Mesendoderm (in vitro differentiated cells): Measurements from ENCODE around the gene TTLL12.

Source experiments
- DNase-seq: peaks from one replicate; pipeline ENCODE4 v3.0.0; 2013
- H2AK5ac ChIP-seq: 2 replicates; pipeline ENCODE4 v1.6.1; 2013; ENCODE audit warnings: low read length, inconsistent platforms
- H2BK120ac ChIP-seq: 2 replicates; pipeline ENCODE4 v1.6.1; 2013; ENCODE audit warnings: low read depth, mild to moderate bottlenecking, low read length, moderate library complexity, mixed read lengths
- H2BK15ac ChIP-seq: replicated peaks from 2 replicates; pipeline ENCODE4 v1.6.1; 2013; ENCODE audit warnings: low read depth, mild to moderate bottlenecking, moderate library complexity
- H2BK5ac ChIP-seq: 2 replicates; pipeline ENCODE4 v1.6.1; 2013; ENCODE audit warnings: low read length, inconsistent platforms
- H3K18ac ChIP-seq: 2 replicates; pipeline ENCODE4 v1.6.1; 2013; ENCODE audit warnings: mild to moderate bottlenecking, low read length, mixed read lengths
- H3K23ac ChIP-seq: one replicate; pipeline ENCODE4 v1.6.1; 2013; ENCODE audit warnings: low read length
- H3K27ac ChIP-seq: 2 replicates; pipeline ENCODE4 v1.5.1; 2013; ENCODE audit warnings: low read depth, mild to moderate bottlenecking, inconsistent platforms, low read length, moderate library complexity
- H3K27me3 ChIP-seq: 2 replicates; pipeline ENCODE4 v1.6.1; 2013; ENCODE audit warnings: low read length, control low read depth, mild to moderate bottlenecking, inconsistent platforms; ENCODE audit not compliant: insufficient read depth, poor library complexity
- H3K36me3 ChIP-seq: 2 replicates; pipeline ENCODE4 v1.6.1; 2013; ENCODE audit warnings: low read length, inconsistent platforms; ENCODE audit not compliant: control insufficient read depth, insufficient read depth
- H3K4ac ChIP-seq: one replicate; pipeline ENCODE4 v1.6.1; 2013; ENCODE audit warnings: low read depth, mild to moderate bottlenecking, low read length, moderate library complexity
- H3K4me1 ChIP-seq: 2 replicates; pipeline ENCODE4 v1.6.1; 2013; ENCODE audit warnings: low read depth, low read length, inconsistent platforms; ENCODE audit not compliant: control insufficient read depth
- H3K4me2 ChIP-seq: 2 replicates; pipeline ENCODE4 v1.6.1; 2013; ENCODE audit warnings: low read length
- H3K4me3 ChIP-seq: 2 replicates; pipeline ENCODE4 v1.5.1; 2013; ENCODE audit warnings: mild to moderate bottlenecking, low read length
- H3K56ac ChIP-seq: one replicate; pipeline ENCODE4 v1.6.1; 2013; ENCODE audit warnings: low read length
- H3K79me1 ChIP-seq: 2 replicates; pipeline ENCODE4 v1.6.1; 2013; ENCODE audit warnings: low read length, inconsistent platforms
- H3K79me2 ChIP-seq: 2 replicates; pipeline ENCODE4 v1.6.1; 2013; ENCODE audit warnings: mild to moderate bottlenecking, low read length; ENCODE audit not compliant: control insufficient read depth, insufficient read depth
- H3K9ac ChIP-seq: 2 replicates; pipeline ENCODE4 v1.6.1; 2013; ENCODE audit warnings: low read length, inconsistent platforms
- H4K5ac ChIP-seq: one replicate; pipeline ENCODE4 v1.6.1; 2013; ENCODE audit warnings: low read length
- H4K8ac ChIP-seq: one replicate; pipeline ENCODE4 v1.6.1; 2013; ENCODE audit warnings: low read depth, mild to moderate bottlenecking, control low read depth, low read length, moderate library complexity
- WGBS: extraction: QIAGEN DNeasy Blood & Tissue Kit; methylation state at CpG from one replicate; pipeline ENCODE4 v1.1.7; 2013; ENCODE audit warnings: low lambda C conversion rate, missing lambda C conversion rate; ENCODE audit not compliant: insufficient coverage; ENCODE audit errors: extremely low coverage; 5-methylcytosine and 5-hydroxymethylcytosine counted together

TTLL12 gene

DNA sequence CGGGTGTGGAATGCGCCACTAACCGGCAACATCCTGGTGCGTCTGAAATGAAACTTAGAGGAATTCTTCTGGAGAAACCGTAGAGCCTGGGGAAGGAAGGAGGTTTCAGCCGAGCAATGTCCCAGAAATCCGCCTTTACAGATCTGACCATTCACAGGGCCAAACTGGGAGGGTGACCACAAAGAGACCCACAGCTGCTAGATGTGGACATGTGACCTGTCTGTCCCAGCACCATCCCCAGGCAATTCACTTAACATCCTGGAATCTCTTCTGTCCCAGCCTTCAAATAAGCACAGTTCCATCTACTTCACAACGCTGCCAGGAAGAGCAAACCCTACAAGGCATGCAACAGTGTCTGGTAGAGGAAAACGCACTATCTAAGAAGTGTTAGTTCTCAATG lies 53.5 kb downstream of the TTLL12 start:
- H4K8ac ChIP-seq, result no peak overlapping the region
- no peak overlapping the region for H2BK120ac ChIP-seq
- H2BK5ac ChIP-seq, result no peak overlapping the region
- no peak overlapping the region for H3K18ac ChIP-seq
- H3K4me1 ChIP-seq, result no peaks in the 10 kb centered on the region
- H3K36me3 ChIP-seq, result peaks cover 2% of the 10 kb centered on the region
- no peak overlapping the region for H3K27ac ChIP-seq
- no peak for DNase-seq
- no peak overlapping the region for H2BK15ac ChIP-seq
- H3K4ac ChIP-seq, result no peak overlapping the region
- no peak overlapping the region for H2AK5ac ChIP-seq
- no peak overlapping the region for H3K4me3 ChIP-seq
- H3K4me2 ChIP-seq, result no peak overlapping the region
- H3K79me1 ChIP-seq, result no peaks in the 10 kb centered on the region
- H3K56ac ChIP-seq, result no peak overlapping the region
- no peak overlapping the region for H3K23ac ChIP-seq
- WGBS, result no CpG with 5 or more reads among the region's 9 CpGs
- H3K9ac ChIP-seq, result no peak overlapping the region
- H4K5ac ChIP-seq, result no peak overlapping the region
- H3K27me3 ChIP-seq, result no peaks in the 10 kb centered on the region
- H3K79me2 ChIP-seq, result no peaks in the 10 kb centered on the region

DNA sequence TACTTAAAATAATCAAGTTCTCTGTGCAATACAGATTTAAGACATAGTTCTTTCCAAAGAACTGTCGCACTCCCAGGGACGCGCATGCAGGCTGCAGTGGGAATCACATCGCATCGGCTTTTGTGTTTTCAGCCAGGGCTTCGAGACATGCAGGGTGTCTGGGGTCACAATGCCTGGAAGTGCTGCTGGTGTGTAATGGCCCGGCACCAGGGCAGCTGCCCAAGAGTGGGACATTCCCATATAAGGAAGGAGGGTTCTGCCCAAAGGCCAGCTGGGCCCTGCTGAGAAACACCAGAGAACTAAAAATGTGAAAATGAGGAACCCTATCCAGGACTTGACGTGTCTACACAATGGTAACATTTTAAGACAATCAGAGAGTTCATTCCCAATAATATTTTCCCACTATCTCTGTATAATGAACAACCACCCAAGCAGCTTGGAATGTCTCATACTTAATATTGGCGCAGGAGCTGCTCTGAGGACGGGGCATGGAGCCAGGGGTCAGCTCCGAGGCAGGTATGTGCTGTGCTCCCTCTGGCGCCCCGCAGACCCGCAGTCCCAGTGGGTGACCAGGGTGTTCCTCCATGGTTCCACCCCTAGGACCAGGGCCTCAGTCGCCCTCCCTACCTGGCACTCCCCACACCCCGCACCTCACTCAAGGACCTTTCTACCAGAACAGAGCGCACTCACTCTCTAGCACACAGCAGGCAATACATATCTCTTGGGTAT lies 55.0 kb downstream of the TTLL12 start:
- Histone ChIP-seq H3K27ac (no peak overlapping the region), H3K56ac (no peak overlapping the region), H3K9ac (no peak overlapping the region), H3K18ac (no peak overlapping the region), H4K5ac (no peak overlapping the region), H3K79me2 (no peaks in the 10 kb centered on the region), H3K36me3 (peaks cover 2% of the 10 kb centered on the region), H3K4me3 (no peak overlapping the region), H3K23ac (no peak overlapping the region), H2BK5ac (no peak overlapping the region), H3K79me1 (no peaks in the 10 kb centered on the region), H3K4me2 (no peak overlapping the region), H2AK5ac (no peak overlapping the region), H3K4me1 (no peaks in the 10 kb centered on the region), H4K8ac (no peak overlapping the region), H2BK120ac (no peak overlapping the region), H3K27me3 (no peaks in the 10 kb centered on the region), H3K4ac (no peak overlapping the region), H2BK15ac (no peak overlapping the region)
- no peak for DNase-seq
- WGBS, result no CpG with 5 or more reads among the region's 17 CpGs

DNA sequence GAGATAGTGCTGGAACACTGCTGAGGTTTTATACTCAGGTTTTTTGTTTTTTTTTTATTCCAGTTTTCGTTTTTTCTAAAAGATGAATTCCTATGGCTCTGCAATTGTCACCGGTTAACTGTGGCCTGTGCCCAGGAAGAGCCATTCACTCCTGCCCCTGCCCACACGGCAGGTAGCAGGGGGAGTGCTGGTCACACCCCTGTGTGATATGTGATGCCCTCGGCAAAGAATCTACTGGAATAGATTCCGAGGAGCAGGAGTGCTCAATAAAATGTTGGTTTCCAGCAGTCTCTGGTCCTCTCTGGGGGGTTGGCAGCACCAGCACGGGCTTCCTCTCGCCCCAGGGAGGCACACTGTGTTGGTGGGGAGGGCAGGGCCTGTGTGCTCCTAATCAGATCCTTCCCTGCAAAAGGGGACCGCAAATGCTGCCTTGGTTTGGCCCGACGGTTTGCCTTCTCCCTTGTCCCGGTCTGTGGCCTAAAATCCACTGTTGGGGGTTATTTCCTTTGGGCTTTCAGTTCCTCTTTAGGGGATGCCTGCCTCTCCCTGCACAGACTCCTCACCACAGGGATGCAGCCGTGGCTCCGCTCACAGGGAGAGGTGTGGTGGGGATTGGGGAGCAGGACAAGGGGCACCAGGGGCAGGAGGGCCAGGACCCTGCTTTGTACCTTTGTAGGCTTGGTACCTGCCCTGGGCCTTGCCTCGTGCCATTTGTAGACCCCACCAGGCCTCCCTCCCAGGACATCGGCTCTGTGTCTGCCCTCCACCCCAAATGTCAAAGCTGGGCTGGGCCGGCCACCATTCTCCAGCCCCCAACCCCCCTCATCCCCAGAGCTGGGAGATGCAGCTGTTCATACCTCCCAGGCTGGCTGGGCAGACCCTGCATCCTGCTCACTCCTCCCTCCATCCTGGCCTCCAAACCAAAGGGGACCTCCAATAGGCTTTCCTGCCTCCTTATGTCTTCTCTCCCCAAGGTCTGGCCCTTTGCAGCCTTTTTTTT lies 57.2 kb downstream of the TTLL12 start:
- H3K56ac ChIP-seq, result no peak overlapping the region
- H3K4ac ChIP-seq, result no peak overlapping the region
- no peak overlapping the region for H2BK120ac ChIP-seq
- H3K23ac ChIP-seq, result no peak overlapping the region
- no peak overlapping the region for H2AK5ac ChIP-seq
- no peak overlapping the region for H2BK5ac ChIP-seq
- no peak overlapping the region for H3K18ac ChIP-seq
- WGBS, result no CpG with 5 or more reads among the region's 16 CpGs
- H3K79me2 ChIP-seq, result no peaks in the 10 kb centered on the region
- no peak overlapping the region for H3K27ac ChIP-seq
- H3K9ac ChIP-seq, result no peak overlapping the region
- no peak overlapping the region for H3K4me2 ChIP-seq
- DNase-seq, result no peak
- no peaks in the 10 kb centered on the region for H3K27me3 ChIP-seq
- H4K8ac ChIP-seq, result no peak overlapping the region
- no peak overlapping the region for H2BK15ac ChIP-seq
- no peak overlapping the region for H3K4me3 ChIP-seq
- no peaks in the 10 kb centered on the region for H3K79me1 ChIP-seq
- H3K4me1 ChIP-seq, result no peaks in the 10 kb centered on the region
- no peaks in the 10 kb centered on the region for H3K36me3 ChIP-seq
- H4K5ac ChIP-seq, result no peak overlapping the region

DNA sequence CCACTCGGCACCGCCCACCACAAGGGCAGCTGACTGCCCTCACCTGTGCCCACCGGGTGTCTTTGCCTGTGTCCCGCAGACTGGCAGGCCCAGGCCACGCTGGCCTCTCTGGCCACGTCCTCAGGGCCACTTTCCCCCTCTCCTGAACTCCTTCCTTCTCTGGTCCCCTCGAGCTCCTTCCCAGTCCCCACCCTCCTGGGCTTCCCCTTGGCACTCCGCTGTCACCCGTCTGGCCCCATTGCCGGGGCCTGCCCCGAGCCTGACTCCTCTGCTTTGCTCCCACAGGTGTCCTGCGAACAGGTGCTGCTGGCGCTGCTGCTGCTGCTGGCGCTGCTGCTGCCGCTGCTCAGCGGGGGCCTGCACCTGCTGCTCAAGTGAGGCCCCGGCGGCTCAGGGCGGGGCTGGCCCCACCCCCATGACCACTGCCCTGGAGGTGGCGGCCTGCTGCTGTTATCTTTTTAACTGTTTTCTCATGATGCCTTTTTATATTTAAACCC lies 58.0 kb downstream of the TTLL12 start:
- DNase-seq, result no peak
- H3K4me3 ChIP-seq, result no peak overlapping the region
- no peaks in the 10 kb centered on the region for H3K79me1 ChIP-seq
- no CpG with 5 or more reads among the region's 20 CpGs for WGBS
- no peak overlapping the region for H2BK15ac ChIP-seq
- H4K8ac ChIP-seq, result no peak overlapping the region
- H3K23ac ChIP-seq, result no peak overlapping the region
- no peak overlapping the region for H3K4me2 ChIP-seq
- H4K5ac ChIP-seq, result no peak overlapping the region
- H3K79me2 ChIP-seq, result no peaks in the 10 kb centered on the region
- no peak overlapping the region for H3K4ac ChIP-seq
- no peak overlapping the region for H2BK120ac ChIP-seq
- H3K4me1 ChIP-seq, result no peaks in the 10 kb centered on the region
- H3K56ac ChIP-seq, result no peak overlapping the region
- no peak overlapping the region for H2BK5ac ChIP-seq
- H3K9ac ChIP-seq, result no peak overlapping the region
- H3K27me3 ChIP-seq, result no peaks in the 10 kb centered on the region
- H3K36me3 ChIP-seq, result no peaks in the 10 kb centered on the region
- no peak overlapping the region for H2AK5ac ChIP-seq
- no peak overlapping the region for H3K27ac ChIP-seq
- no peak overlapping the region for H3K18ac ChIP-seq

DNA sequence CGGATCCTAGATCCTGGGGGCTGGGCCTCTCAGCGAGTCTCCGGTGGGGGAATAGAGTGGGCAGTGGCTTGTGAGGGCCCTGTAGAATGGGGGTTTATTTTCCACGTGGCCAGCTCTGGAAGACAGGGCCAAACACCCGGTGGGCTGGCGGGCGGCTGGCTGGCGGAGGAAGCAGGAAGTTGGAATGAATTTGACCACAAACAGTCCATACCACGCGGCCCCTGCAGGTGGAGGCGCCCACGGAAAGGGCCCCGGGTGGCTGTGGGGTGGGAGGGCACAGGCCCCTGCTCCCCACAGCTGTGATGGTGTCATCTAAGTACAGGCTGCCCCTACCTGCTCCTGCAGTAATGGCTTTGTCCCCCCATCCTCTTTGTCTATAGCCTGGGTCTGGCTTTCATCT lies 58.8 kb downstream of the TTLL12 start:
- Histone ChIP-seq H3K27ac (no peak overlapping the region), H3K27me3 (no peaks in the 10 kb centered on the region), H3K56ac (no peak overlapping the region), H4K8ac (no peak overlapping the region), H3K9ac (no peak overlapping the region), H3K4ac (no peak overlapping the region), H2BK5ac (no peak overlapping the region), H3K36me3 (no peaks in the 10 kb centered on the region), H3K4me2 (no peak overlapping the region), H3K79me1 (no peaks in the 10 kb centered on the region), H3K4me3 (no peak overlapping the region), H3K18ac (no peak overlapping the region), H2BK15ac (no peak overlapping the region), H2BK120ac (no peak overlapping the region), H3K23ac (no peak overlapping the region), H4K5ac (no peak overlapping the region), H3K4me1 (no peaks in the 10 kb centered on the region), H3K79me2 (no peaks in the 10 kb centered on the region), H2AK5ac (no peak overlapping the region)
- no CpG with 5 or more reads among the region's 13 CpGs for WGBS
- no peak for DNase-seq
